Adrenal gland (tissue), 5 donors: Measurements from ENCODE around the gene TM9SF4.

Experiments
- CTCF ChIP-seq, 6 experiments: fragments of 450-650 bp in 4 of 6; fragments of 200-600 bp in 2 of 6; sonication (generic) in 1 of 6; IDR thresholded peaks; 1 replicate in 5 of 6; 2 replicates in 1 of 6; pipeline versions ENCODE4 v1.5.1 to v1.8.0; 2016 to 2021; ENCODE audit warnings: antibody characterized with exemption in 6 of 6, mild to moderate bottlenecking in 2 of 6, moderate library complexity in 1 of 6
- POLR2A ChIP-seq, 2 donors: fragments of 450-650 bp; IDR thresholded peaks; one replicate each; pipeline ENCODE4 v1.6.1; 2017; ENCODE audit warnings: antibody characterized with exemption in 2 of 2, mild to moderate bottlenecking in 2 of 2, moderate library complexity in 1 of 2
- donor health status: DM: no; HTN: no; CAD: no.

DNA sequence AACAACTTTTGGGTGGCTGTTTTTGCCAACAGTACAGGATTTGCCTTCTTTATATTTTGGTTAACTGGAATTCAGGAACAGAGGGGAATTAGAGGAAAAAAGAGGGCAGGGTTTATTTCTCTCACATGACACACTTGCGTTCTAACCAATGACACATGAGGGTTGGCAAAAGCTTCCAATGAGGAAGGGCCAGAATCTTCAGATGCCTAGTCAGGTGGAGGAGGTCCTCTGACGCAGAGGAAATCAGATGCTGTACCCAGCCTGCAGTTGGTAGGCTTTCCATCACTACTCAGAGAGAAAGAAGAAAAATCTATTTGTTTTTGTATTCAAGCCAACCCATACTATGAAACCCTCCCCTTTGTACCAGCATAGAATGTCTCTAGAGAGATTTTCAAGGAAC is 20.8 kb downstream of the TM9SF4 start:
- TF ChIP-seq CTCF (IDR thresholded peaks at IDR 0.05) (no peak), POLR2A (IDR thresholded peaks at IDR 0.05) (no peak)
